OCI-LY3 (cell line): Measurements from ENCODE around the gene SULT4A1.

Source experiments
- CTCF ChIP-seq: fragments of 200-600, 300-600 bp; sonication (generic); IDR thresholded peaks from 2 replicates; pipeline ENCODE4 v1.5.1; 2014; ENCODE audit warnings: antibody characterized with exemption, low read length, low read depth
- EZH2phosphoT487 ChIP-seq: fragments of 200-600 bp; shearing (Covaris generic); IDR thresholded peaks from 2 replicates; pipeline ENCODE4 v1.6.1; 2018; ENCODE audit warnings: antibody characterized with exemption, mixed run types, low read depth

DNA sequence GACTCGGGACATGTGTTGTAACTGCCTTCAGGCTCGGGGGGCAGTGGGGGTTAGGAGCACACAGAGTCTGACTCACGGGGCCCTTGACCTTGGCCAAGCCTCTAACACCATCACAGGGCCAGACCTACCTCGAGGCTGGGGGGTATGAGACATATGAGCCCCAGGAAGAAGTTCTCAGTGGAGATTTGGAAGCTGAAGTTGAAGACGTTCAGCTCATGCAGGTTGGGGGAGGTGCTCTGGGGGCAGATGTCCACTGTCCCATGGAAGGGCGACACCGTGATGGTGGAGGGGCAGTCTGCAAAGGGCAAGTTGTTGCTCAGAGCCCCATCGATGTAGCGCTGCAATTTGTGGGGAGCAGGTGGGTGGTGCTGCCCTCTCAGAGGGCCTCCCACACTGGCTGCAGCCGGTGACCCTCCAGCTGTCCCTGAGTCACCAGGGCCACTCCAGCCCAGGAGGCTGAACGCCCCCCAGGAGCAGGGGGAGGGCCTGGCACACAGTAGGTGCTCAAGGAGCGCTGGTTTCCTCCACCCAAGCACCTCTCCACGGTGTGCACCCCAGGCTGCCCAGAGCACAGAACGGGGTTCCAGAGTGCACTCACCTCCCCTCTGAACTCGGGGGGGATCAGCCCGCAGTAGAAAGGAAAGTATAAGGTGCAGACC, 27.0 kb upstream of the SULT4A1 start:
- TF ChIP-seq EZH2phosphoT487 (no peak), CTCF (no peak)
